ENCODE results near the gene PRDM4.

DNA sequence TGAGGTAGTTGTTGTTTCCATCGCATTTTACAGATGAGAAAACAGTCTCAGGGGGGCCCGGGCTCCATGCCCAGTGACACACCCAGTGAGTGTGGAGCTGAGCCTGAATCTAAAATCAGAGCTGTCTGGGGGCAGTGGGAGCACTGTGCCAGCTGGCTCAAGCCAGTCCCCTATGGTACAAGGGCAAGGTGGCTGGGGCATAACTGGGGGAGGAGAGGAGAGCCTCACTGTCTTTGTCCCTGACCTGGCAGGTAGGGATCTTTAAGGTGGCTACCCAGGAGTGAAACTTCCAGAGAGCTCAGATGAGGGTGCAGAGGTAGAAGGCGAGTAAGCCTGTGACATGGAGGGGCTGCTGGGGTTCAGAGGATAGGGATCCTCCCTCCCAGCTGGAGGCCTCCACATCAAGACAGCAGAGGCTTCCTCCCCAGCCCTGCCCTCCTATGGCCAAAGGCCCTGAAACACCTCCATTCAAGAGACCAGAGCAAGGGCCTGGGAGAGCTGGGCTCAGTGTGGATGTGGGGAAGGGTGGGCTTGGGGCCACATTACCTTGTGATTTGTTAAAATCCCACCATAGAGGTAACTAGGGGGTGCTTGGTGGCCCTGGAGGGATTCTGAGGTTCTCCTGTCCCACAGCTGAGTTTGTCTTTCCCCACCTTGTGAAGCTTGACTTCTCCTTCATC, 46.7 kb upstream of the PRDM4 start:
- TF ChIP-seq, protein P1, sequence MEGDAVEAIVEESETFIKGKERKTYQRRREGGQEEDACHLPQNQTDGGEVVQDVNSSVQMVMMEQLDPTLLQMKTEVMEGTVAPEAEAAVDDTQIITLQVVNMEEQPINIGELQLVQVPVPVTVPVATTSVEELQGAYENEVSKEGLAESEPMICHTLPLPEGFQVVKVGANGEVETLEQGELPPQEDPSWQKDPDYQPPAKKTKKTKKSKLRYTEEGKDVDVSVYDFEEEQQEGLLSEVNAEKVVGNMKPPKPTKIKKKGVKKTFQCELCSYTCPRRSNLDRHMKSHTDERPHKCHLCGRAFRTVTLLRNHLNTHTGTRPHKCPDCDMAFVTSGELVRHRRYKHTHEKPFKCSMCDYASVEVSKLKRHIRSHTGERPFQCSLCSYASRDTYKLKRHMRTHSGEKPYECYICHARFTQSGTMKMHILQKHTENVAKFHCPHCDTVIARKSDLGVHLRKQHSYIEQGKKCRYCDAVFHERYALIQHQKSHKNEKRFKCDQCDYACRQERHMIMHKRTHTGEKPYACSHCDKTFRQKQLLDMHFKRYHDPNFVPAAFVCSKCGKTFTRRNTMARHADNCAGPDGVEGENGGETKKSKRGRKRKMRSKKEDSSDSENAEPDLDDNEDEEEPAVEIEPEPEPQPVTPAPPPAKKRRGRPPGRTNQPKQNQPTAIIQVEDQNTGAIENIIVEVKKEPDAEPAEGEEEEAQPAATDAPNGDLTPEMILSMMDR (IDR thresholded peaks at IDR 0.05; ENCODE audit: low read length): no peak
- TF ChIP-seq EZH2phosphoT487 (IDR thresholded peaks at IDR 0.05; ENCODE audit: low read length) (no peak), EZH2 (optimal IDR thresholded peaks at IDR 0.05; ENCODE audit: low read depth, low read length) (no peak)
